IMR-90 (cell line): ENCODE data around the gene NOS1AP. TPM values are rescaled to one million over a fixed set of nuclear protein-coding genes. Genes with fewer than 3 reads are reported as not detected.

Experiments used
- ATAC-seq: fragments of 200-7000 bp; cut with Tn5 transposase; 2 replicates; pipeline ENCODE4 v1.9.1; 2020; ENCODE audit warnings: low read depth, mild to moderate bottlenecking, moderate library complexity
- BruUV-seq: library from RNA; stranded (reverse); fragments of 400-500 nt; replicated peaks from 2 replicates; lab custom pipeline; 2021; lab: Mats Ljungman, UMichigan
- CTCF ChIA-PET: fragments of 300-600 bp; formaldehyde crosslinking; extraction: SDS; loops from one replicate; lab custom pipeline; 2021; ENCODE audit warnings: antibody characterized with exemption; lab: Yijun Ruan, JAX
- POLR2A ChIA-PET: fragments of 300-600 bp; sonication (Branson Sonifier 250); formaldehyde crosslinking; loops from one replicate; lab custom pipeline; 2022; ENCODE audit warnings: antibody characterized with exemption; ENCODE audit not compliant: unreplicated experiment; lab: Charles Lee
- DNase-seq: peaks from one replicate; pipeline ENCODE4 v3.0.0; 2013
- H2AFZ ChIP-seq: replicated peaks from 2 replicates; pipeline ENCODE3; 2013; ENCODE audit warnings: low read length, mild to moderate bottlenecking; ENCODE audit not compliant: poor library complexity
- H2AK5ac ChIP-seq: 2 replicates; pipeline ENCODE4 v1.6.1; 2013; ENCODE audit warnings: low read depth, low read length, inconsistent platforms
- H2AK9ac ChIP-seq: replicated peaks from 2 replicates; pipeline ENCODE3; 2013; ENCODE audit warnings: mild to moderate bottlenecking, low read depth, low read length, moderate library complexity; ENCODE audit not compliant: poor library complexity
- H2BK120ac ChIP-seq: 2 replicates; pipeline ENCODE4 v1.6.1; 2013; ENCODE audit warnings: low read depth, low read length, inconsistent platforms
- H2BK15ac ChIP-seq: 3 replicates; pipeline ENCODE4 v1.6.1; 2013; ENCODE audit warnings: low read depth, low read length, inconsistent platforms
- H2BK20ac ChIP-seq: 2 replicates; pipeline ENCODE4 v1.6.1; 2013; ENCODE audit warnings: low read depth, mild to moderate bottlenecking, inconsistent platforms, low read length, moderate library complexity
- H2BK5ac ChIP-seq: 2 replicates; pipeline ENCODE4 v1.6.1; 2013; ENCODE audit warnings: mild to moderate bottlenecking, low read depth, low read length, inconsistent platforms; ENCODE audit not compliant: poor library complexity, severe bottlenecking
- H3K14ac ChIP-seq: replicated peaks from 2 replicates; pipeline ENCODE4 v1.6.1; 2013; ENCODE audit warnings: low read depth, low read length, inconsistent platforms
- H3K18ac ChIP-seq: 2 replicates; pipeline ENCODE4 v1.6.1; 2013; ENCODE audit warnings: low read depth, low read length, control low read depth
- H3K23ac ChIP-seq: 2 replicates; pipeline ENCODE4 v1.6.1; 2013; ENCODE audit warnings: low read depth, low read length, inconsistent platforms
- H3K27ac ChIP-seq: 2 replicates; pipeline ENCODE4 v1.5.1; 2013; ENCODE audit warnings: mild to moderate bottlenecking, control low read depth, low read length; ENCODE audit not compliant: insufficient read depth
- H3K27me3 ChIP-seq: 2 replicates; pipeline ENCODE4 v1.6.1; 2013; ENCODE audit warnings: low read length; ENCODE audit not compliant: control insufficient read depth, insufficient read depth
- H3K36me3 ChIP-seq: 2 replicates; pipeline ENCODE4 v1.6.1; 2013; ENCODE audit warnings: low read length, mixed read lengths; ENCODE audit not compliant: control insufficient read depth, insufficient read depth
- H3K4ac ChIP-seq: 2 replicates; pipeline ENCODE4 v1.6.1; 2013; ENCODE audit warnings: low read depth, low read length, inconsistent platforms
- H3K4me1 ChIP-seq: 2 replicates; pipeline ENCODE4 v1.6.1; 2013; ENCODE audit warnings: low read length, mixed read lengths; ENCODE audit not compliant: control insufficient read depth, insufficient read depth
- H3K4me2 ChIP-seq: 2 replicates; pipeline ENCODE4 v1.6.1; 2013; ENCODE audit warnings: low read depth, mild to moderate bottlenecking, control low read depth, low read length, moderate library complexity
- H3K4me3 ChIP-seq: 2 replicates; pipeline ENCODE4 v1.5.1; 2013; ENCODE audit warnings: low read depth, mild to moderate bottlenecking, control low read depth, low read length, moderate library complexity; ENCODE audit not compliant: insufficient read depth
- H3K56ac ChIP-seq: 2 replicates; pipeline ENCODE4 v1.6.1; 2013; ENCODE audit warnings: low read length, inconsistent platforms; ENCODE audit not compliant: insufficient read depth; ENCODE audit errors: extremely low read depth
- H3K79me1 ChIP-seq, 2 experiments: 2 replicates each; pipeline ENCODE4 v1.6.1; 2013; ENCODE audit warnings: low read length in 2 of 2, inconsistent platforms in 1 of 2, low read depth in 1 of 2
- H3K9ac ChIP-seq: 2 replicates; pipeline ENCODE4 v1.6.1; 2013; ENCODE audit warnings: low read depth, low read length, control low read depth
- H3K9me1 ChIP-seq: 2 replicates; pipeline ENCODE4 v1.6.1; 2013; ENCODE audit warnings: low read length, inconsistent platforms; ENCODE audit not compliant: insufficient read depth
- H3K9me3 ChIP-seq: 2 replicates; pipeline ENCODE4 v1.6.1; 2013; ENCODE audit warnings: low read length; ENCODE audit not compliant: control insufficient read depth, insufficient read depth
- H4K20me1 ChIP-seq: 2 replicates; pipeline ENCODE4 v1.6.1; 2013; ENCODE audit warnings: low read length, inconsistent platforms; ENCODE audit not compliant: insufficient read depth
- H4K5ac ChIP-seq: 2 replicates; pipeline ENCODE4 v1.6.1; 2013; ENCODE audit warnings: mild to moderate bottlenecking, low read depth, low read length, control low read depth
- H4K8ac ChIP-seq, 2 experiments: 2 replicates each; pipeline ENCODE4 v1.6.1; 2013; ENCODE audit warnings: low read depth in 2 of 2, low read length in 2 of 2, control low read depth in 1 of 2, inconsistent platforms in 1 of 2
- H4K91ac ChIP-seq: 2 replicates; pipeline ENCODE4 v1.6.1; 2013; ENCODE audit warnings: low read depth, low read length, inconsistent platforms; ENCODE audit not compliant: insufficient read depth
- CEBPB ChIP-seq: IDR thresholded peaks from 2 replicates; pipeline ENCODE4 v1.6.1; 2012; ENCODE audit warnings: low read depth, low read length, improper control_type of control experiment
- FOS ChIP-seq: fragments of 150-350 bp; IDR thresholded peaks from 2 replicates; pipeline ENCODE4 v1.6.1; 2016; ENCODE audit warnings: low read depth, low read length
- MAFK ChIP-seq: IDR thresholded peaks from 2 replicates; pipeline ENCODE4 v1.6.1; 2012; ENCODE audit warnings: low read depth, low read length, improper control_type of control experiment
- NFE2L2 ChIP-seq: fragments of 150-350 bp; IDR thresholded peaks from 2 replicates; pipeline ENCODE4 v1.6.1; 2016; ENCODE audit warnings: low read depth, mild to moderate bottlenecking, low read length
- RAD21 ChIP-seq: IDR thresholded peaks from 2 replicates; pipeline ENCODE4 v1.6.1; 2012; ENCODE audit warnings: low read length, improper control_type of control experiment
- RCOR1 ChIP-seq: IDR thresholded peaks from 2 replicates; pipeline ENCODE4 v1.6.1; 2012; ENCODE audit warnings: mild to moderate bottlenecking, low read length, improper control_type of control experiment; ENCODE audit not compliant: insufficient replicate concordance
- WGBS, 2 experiments: methylation state at CpG; one replicate each; pipeline versions ENCODE4 v1.1.5 to v1.1.7; 2013; ENCODE audit warnings: missing lambda C conversion rate in 2 of 2; ENCODE audit not compliant: insufficient read length in 1 of 2; ENCODE audit errors: extremely low coverage in 2 of 2; 5-methylcytosine and 5-hydroxymethylcytosine counted together
- dilution Hi-C: fragments of 300-500 bp; cut with HindIII; formaldehyde crosslinking; loops from one replicate; pipeline ENCODE4 v1.14.3; 2018; ENCODE audit warnings: low sequenced_read_pairs; ENCODE audit not compliant: unreplicated experiment
- in situ Hi-C: fragments of 300-500 bp; cut with MboI; formaldehyde crosslinking; loops from 3 replicates; pipeline ENCODE4 v1.14.3; 2019; ENCODE audit warnings: low sequenced_read_pairs, inconsistent platforms, mixed read lengths
- intact Hi-C: fragments of 100-400 bp; cut with micrococcal nuclease; formaldehyde crosslinking; loops from 2 replicates; pipeline ENCODE4 v1.10.0; 2022
- polyA plus RNA-seq, 3 experiments: library from polyadenylated mRNA; depleted of rRNA; stranded (reverse); fragments of >200 nt; gene quantifications; 2 replicates each; pipeline ENCODE4 v1.2.3, GENCODE V29; 2012; ENCODE audit warnings: low replicate concordance in 1 of 3
- total RNA-seq: library from RNA; depleted of rRNA; stranded (reverse); fragments of >200 nt; gene quantifications from 2 replicates; pipeline ENCODE4 v1.2.3, GENCODE V29; 2012
- TF ChIP-seq, protein P1 (sequence below): conservative IDR thresholded peaks from 2 replicates; pipeline ENCODE4 v1.5.1; 2012; ENCODE audit warnings: mild to moderate bottlenecking, low read depth, low read length, improper control_type of control experiment
- TF ChIP-seq, protein P2 (sequence below): fragments of 150-350 bp; IDR thresholded peaks from 2 replicates; pipeline ENCODE4 v1.6.1; 2016; ENCODE audit warnings: low read depth, mild to moderate bottlenecking, low read length, moderate library complexity, borderline replicate concordance

Gene NOS1AP
- total and polyA plus RNA-seq, 2 of the 4 experiments (the other 2 are of a cell fraction) = 0.18 to 0.19 TPM

DNA sequence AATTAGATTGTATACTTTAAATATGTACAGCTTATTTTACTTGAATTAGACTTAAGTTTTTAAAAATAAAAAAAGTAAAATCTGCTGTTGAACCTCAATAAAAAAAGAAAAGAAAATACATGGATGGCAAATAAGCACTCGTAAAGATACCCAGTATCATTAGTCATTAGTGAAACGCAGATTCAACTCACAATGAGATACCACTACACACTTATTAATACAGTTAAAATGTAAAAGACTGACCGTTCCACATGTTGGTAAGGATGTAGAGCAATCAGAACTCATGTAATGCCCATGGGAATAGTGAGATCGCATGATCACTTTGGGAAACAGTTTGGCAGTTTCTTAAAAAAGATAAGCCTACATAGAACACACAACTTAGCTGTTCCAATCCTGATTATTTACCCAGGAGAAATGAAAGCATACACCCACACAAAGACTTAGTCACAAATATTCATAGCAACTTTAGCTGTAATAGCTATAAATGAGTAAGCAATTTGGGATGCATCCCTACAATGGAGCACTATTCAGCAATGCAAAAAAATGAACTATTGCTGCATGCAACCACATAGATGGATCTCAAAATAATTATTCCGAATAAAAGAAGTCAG lies 335.2 kb downstream of the NOS1AP start:
- ChIA-PET POLR2A (no interaction called here), CTCF (interaction anchor here (0.9 kb wide), 1 partner anchor 348 kb away, joined by 3 read pairs; no protein-coding TSS in a partner anchor)
- no peaks in the 10 kb centered on the region for H4K20me1 ChIP-seq
- no peak overlapping the region; the same call in 1 of the 2 replicates for H4K5ac ChIP-seq
- no peak overlapping the region for H2BK120ac ChIP-seq
- H2AK5ac ChIP-seq = no peak overlapping the region
- H3K4me2 ChIP-seq = peak overlapping the region; percentile 72; the same call in 1 of the 2 replicates
- H3K27ac ChIP-seq = no peak overlapping the region
- H4K91ac ChIP-seq = no peak overlapping the region
- no peaks in the 10 kb centered on the region for H3K9me3 ChIP-seq
- H2AK9ac ChIP-seq = no peak overlapping the region
- no peak overlapping the region for H3K4ac ChIP-seq
- H4K8ac ChIP-seq = no peak overlapping the region
- no peaks in the 10 kb centered on the region for H3K36me3 ChIP-seq
- H3K4me3 ChIP-seq = no peak overlapping the region
- H2BK5ac ChIP-seq = peak overlapping the region; percentile 73
- peaks cover 2% of the 10 kb centered on the region; the same call in 1 of the 2 replicates for H3K27me3 ChIP-seq
- H3K14ac ChIP-seq = no peak overlapping the region
- DNase-seq (peak; percentile 86), ATAC-seq (peak; percentile 91)
- H3K56ac ChIP-seq = no peak overlapping the region
- H2AFZ ChIP-seq = no peak overlapping the region
- no CpG with 5 or more reads among the region's 5 CpGs for WGBS, 2 experiments
- H3K79me1 ChIP-seq = no peaks in the 10 kb centered on the region
- intact Hi-C loops = no loop called here
- no peak overlapping the region for H3K18ac ChIP-seq
- no peak overlapping the region for H2BK20ac ChIP-seq
- H3K9ac ChIP-seq = no peak overlapping the region
- no peaks in the 10 kb centered on the region; the same call in 1 of the 2 replicates for H3K4me1 ChIP-seq
- in situ Hi-C loops = no loop called here
- TF ChIP-seq FOS (peak; percentile 56), RAD21 (no peak), MAFK (peak; percentile 46), NFE2L2 (peak; percentile 57), RCOR1 (no peak), CEBPB (0 out of 2 replicates have a peak, but pooled peaks have one; percentile 33)
- TF ChIP-seq, protein P1, sequence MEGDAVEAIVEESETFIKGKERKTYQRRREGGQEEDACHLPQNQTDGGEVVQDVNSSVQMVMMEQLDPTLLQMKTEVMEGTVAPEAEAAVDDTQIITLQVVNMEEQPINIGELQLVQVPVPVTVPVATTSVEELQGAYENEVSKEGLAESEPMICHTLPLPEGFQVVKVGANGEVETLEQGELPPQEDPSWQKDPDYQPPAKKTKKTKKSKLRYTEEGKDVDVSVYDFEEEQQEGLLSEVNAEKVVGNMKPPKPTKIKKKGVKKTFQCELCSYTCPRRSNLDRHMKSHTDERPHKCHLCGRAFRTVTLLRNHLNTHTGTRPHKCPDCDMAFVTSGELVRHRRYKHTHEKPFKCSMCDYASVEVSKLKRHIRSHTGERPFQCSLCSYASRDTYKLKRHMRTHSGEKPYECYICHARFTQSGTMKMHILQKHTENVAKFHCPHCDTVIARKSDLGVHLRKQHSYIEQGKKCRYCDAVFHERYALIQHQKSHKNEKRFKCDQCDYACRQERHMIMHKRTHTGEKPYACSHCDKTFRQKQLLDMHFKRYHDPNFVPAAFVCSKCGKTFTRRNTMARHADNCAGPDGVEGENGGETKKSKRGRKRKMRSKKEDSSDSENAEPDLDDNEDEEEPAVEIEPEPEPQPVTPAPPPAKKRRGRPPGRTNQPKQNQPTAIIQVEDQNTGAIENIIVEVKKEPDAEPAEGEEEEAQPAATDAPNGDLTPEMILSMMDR = no peak
- TF ChIP-seq, protein P2, sequence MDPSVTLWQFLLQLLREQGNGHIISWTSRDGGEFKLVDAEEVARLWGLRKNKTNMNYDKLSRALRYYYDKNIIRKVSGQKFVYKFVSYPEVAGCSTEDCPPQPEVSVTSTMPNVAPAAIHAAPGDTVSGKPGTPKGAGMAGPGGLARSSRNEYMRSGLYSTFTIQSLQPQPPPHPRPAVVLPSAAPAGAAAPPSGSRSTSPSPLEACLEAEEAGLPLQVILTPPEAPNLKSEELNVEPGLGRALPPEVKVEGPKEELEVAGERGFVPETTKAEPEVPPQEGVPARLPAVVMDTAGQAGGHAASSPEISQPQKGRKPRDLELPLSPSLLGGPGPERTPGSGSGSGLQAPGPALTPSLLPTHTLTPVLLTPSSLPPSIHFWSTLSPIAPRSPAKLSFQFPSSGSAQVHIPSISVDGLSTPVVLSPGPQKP = no peak
- dilution Hi-C loops = no loop called here
- H3K9me1 ChIP-seq = no peaks in the 10 kb centered on the region
- BruUV-seq = no TSS peak
- H2BK15ac ChIP-seq = no peak overlapping the region
- no peak overlapping the region for H3K23ac ChIP-seq
